ENCODE measurements around the gene FMNL2.

The FMNL2 gene

DNA sequence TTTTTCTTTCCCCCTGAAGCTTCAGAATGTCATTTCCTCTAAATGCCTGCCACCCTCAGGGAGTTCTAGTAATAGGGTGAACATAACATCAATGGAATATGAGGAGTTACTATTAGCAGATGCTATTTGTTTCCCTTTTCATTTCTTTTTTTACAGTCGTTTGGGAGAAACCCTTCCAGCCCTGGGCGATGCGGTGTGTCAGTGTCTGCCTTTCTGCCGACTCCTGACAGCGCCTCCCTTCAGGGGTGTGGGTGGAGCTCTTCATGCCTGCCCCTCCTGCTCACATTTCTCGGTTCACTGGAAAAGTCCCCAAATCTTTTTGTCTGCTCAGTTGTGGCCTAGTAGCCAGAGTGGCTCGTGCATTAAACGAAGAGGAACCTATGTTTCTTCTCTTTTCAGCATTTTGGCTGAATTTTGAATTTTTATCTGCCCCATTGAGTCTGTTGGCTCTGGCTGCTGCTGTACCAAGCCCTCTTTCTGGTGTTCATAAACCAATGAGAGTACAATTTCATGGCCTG lies 72.3 kb downstream of the FMNL2 start:
- peak overlapping the region; percentile 38 for H3K4me3 ChIP-seq (ENCODE audit: low read depth, low read length)
- DNase-seq (ENCODE audit: low read depth, low spot score): no peak
- ChIA-PET POLR2A (no interaction called here), CTCF (interaction anchor here (1.0 to 1.4 kb wide), 3 partner anchors 68 to 220 kb away, joined by 3 to 5 read pairs (median 3); no protein-coding TSS in a partner anchor)
- TF ChIP-seq, protein P1, sequence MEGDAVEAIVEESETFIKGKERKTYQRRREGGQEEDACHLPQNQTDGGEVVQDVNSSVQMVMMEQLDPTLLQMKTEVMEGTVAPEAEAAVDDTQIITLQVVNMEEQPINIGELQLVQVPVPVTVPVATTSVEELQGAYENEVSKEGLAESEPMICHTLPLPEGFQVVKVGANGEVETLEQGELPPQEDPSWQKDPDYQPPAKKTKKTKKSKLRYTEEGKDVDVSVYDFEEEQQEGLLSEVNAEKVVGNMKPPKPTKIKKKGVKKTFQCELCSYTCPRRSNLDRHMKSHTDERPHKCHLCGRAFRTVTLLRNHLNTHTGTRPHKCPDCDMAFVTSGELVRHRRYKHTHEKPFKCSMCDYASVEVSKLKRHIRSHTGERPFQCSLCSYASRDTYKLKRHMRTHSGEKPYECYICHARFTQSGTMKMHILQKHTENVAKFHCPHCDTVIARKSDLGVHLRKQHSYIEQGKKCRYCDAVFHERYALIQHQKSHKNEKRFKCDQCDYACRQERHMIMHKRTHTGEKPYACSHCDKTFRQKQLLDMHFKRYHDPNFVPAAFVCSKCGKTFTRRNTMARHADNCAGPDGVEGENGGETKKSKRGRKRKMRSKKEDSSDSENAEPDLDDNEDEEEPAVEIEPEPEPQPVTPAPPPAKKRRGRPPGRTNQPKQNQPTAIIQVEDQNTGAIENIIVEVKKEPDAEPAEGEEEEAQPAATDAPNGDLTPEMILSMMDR (IDR thresholded peaks at IDR 0.05; ENCODE audit: insufficient read depth, low read length, missing control alignments): no peak

DNA sequence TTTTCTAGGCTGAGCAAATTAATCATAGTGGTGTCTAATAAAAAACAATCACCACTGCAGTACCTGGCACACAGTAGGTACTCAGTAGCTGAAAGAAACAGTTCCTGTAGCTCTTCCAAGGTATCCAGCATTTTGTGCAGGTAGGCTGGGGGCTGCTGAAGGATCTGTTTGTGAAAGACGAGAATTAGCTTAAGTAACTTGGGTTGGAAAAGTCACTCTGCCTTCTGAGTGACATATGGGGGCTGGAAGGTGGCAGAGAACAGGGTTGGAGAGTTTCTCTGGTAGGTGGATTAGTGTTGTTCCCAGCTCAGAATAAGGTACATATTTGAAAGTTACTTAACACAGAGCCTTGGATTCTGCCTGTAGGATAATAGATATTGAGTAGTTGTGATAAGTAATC lies 72.8 kb downstream of the FMNL2 start:
- ChIA-PET CTCF (interaction anchor here (0.7 to 1.6 kb wide), 5 partner anchors 12 to 231 kb away, joined by 3 to 5 read pairs (median 4); no protein-coding TSS in a partner anchor), POLR2A (no interaction called here)
- DNase-seq (ENCODE audit: low read depth, low spot score): no peak
- TF ChIP-seq, protein P1 (IDR thresholded peaks at IDR 0.05; ENCODE audit: insufficient read depth, low read length, missing control alignments): no peak
- no peak overlapping the region for H3K4me3 ChIP-seq (ENCODE audit: low read depth, low read length)

DNA sequence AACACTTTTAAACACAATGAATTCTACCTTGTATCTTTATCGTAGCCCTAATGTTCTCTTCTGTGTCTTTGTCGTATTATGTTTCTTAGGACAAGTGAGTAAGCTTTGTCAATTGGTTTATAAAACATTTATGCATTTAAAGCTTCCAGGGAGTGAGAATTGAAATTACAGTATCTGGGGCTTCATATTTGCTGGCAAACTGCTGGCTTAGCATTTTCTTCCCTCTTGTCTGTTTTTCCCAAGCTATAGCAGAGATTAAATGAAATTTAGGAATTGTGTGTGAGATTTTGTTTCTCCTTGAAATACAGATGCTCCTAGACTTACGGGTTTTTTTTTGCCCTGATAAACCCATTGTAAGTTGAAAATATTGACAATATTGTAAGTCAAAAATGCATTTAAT lies 73.3 kb downstream of the FMNL2 start:
- POLR2A ChIA-PET: no interaction called here
- CTCF ChIA-PET: interaction anchor here (0.7 to 1.6 kb wide), 4 partner anchors 12 to 232 kb away, joined by 3 to 5 read pairs (median 4); no protein-coding TSS in a partner anchor

DNA sequence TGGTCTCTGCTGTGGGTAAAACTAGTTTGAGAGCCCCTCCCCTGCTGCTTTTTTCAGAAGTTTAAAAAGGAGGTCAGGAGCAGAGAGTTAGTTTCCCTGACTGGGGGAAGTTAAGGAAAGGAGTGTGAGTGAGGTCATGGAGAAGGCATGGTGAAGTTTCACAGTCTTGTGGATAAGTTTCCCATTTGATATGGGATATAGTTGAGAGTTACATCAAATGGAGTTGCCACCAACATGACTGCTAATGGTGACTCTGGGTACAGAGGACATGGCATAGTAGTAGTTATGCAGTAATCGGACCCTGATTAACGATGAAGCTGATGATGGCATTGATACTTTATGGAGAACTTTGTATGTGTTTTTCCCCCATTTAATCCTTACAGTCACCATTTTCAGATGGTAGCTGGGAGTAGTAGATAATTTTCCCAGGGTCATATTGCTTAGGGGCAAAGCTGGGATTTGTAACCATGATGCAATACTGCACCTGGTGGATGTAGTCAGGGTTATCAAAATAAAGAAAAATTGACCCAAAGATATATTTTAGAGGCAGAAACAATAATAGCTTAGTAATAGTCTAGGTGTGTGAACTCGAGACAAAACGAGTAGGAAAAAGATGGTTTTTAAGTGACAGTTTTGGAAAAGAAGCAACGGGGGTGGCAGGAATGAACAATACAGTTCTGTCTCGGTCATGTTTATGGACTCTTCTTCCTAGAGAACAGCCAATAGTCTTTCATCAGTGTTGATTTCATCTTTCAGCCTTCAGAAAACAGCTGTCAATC lies 74.6 kb downstream of the FMNL2 start:
- DNase-seq (ENCODE audit: low read depth, low spot score): no peak
- TF ChIP-seq, protein P1 (IDR thresholded peaks at IDR 0.05; ENCODE audit: insufficient read depth, low read length, missing control alignments): no peak
- ChIA-PET CTCF (interaction anchor here (1.1 to 2.0 kb wide), 5 partner anchors 10 to 233 kb away, joined by 3 to 7 read pairs (median 4); no protein-coding TSS in a partner anchor), POLR2A (no interaction called here)
- H3K4me3 ChIP-seq (ENCODE audit: low read depth, low read length): no peak overlapping the region

More for the DNA sequence above, 73.3 kb downstream of the FMNL2 start:
- H3K4me3 ChIP-seq (ENCODE audit: low read depth, low read length): no peak overlapping the region
- no peak for DNase-seq (ENCODE audit: low read depth, low spot score)
- TF ChIP-seq, protein P1 (IDR thresholded peaks at IDR 0.05; ENCODE audit: insufficient read depth, low read length, missing control alignments): no peak

DNA sequence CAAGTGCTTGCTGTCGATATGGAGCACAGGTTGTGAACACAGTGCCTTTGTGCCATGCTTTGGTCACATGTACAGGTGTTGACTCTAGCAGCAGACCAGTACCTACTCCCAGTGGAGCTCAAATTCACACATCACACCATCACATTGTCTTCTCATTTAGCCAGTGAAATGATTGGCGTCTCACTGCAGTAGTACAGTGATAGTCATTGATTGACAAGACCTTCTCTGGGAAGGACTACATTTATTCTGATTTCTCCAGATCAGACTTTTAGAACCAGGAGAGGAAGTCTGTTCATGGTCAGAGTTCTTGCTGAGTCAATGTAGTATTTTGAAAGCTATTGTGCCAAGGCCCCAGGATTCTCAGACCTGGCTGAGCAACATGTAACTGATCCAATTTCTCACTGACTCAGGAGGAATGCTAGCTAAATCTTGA lies 75.2 kb downstream of the FMNL2 start:
- ChIA-PET CTCF (interaction anchor here (0.9 to 2.0 kb wide), 6 partner anchors 8 to 226 kb away, joined by 3 to 7 read pairs (median 3); no protein-coding TSS in a partner anchor), POLR2A (no interaction called here)
- H3K4me3 ChIP-seq (ENCODE audit: low read depth, low read length): no peak overlapping the region
- TF ChIP-seq, protein P1 (IDR thresholded peaks at IDR 0.05; ENCODE audit: insufficient read depth, low read length, missing control alignments): no peak
- no peak for DNase-seq (ENCODE audit: low read depth, low spot score)

DNA sequence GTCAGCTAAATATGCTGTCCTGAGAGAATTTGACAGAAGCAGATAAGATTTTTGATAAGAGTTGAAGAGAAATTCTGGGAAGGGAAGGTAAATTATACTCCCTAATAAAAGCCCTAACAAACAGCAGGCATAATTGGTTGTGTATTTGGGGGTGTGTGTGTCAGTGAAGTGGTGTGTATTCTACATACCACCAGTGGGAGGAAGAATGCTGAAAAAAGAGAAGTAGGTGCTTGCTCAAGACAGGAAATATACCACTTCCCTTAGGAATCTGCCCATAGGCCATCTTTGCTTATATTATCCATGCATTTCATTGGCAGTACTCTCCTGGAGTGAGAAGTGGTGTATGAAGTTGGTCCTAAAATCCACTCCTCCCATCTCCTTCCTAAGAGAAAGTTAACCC lies 76.2 kb downstream of the FMNL2 start:
- TF ChIP-seq, protein P1 (IDR thresholded peaks at IDR 0.05; ENCODE audit: insufficient read depth, low read length, missing control alignments): no peak
- no peak overlapping the region for H3K4me3 ChIP-seq (ENCODE audit: low read depth, low read length)
- POLR2A ChIA-PET: no interaction called here
- DNase-seq (ENCODE audit: low read depth, low spot score): no peak
- CTCF ChIA-PET: interaction anchor here (1.2 to 2.0 kb wide), 5 partner anchors 9 to 225 kb away, joined by 3 to 7 read pairs (median 5); no protein-coding TSS in a partner anchor

Data from AG04449 (cell line).